GM21360 (cell line): ENCODE measurements around the gene ZNF282.
"Not testable (repeated sequence)": the region's sequence is repeated elsewhere in the genome, so short reads cannot be mapped to it uniquely, and the experiment has no call there.

Experiments used
- ATAC-seq: cut with Tn5 transposase; IDR thresholded peaks from one replicate; pipeline ENCODE4 v1.9.1; 2021; ENCODE audit warnings: mild to moderate bottlenecking, moderate library complexity; ENCODE audit not compliant: unreplicated experiment

The ZNF282 gene

DNA sequence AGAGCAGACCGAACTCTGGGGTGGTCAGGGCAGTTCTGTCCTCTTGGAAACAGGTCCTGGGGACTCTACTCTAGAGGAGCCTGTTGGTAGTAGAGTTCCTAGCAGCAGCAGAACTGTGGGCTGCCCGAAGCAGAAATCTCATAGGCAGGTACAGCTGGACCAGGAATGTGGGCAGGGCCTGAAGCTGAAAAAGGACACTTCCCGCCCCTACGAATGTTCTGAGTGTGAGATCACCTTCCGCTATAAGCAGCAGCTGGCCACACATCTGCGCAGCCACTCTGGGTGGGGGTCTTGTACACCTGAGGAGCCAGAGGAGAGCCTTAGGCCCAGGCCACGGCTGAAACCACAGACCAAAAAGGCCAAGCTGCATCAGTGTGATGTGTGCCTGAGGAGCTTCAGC is 58.3 kb downstream of the ZNF282 start:
- ATAC-seq = no peak

DNA sequence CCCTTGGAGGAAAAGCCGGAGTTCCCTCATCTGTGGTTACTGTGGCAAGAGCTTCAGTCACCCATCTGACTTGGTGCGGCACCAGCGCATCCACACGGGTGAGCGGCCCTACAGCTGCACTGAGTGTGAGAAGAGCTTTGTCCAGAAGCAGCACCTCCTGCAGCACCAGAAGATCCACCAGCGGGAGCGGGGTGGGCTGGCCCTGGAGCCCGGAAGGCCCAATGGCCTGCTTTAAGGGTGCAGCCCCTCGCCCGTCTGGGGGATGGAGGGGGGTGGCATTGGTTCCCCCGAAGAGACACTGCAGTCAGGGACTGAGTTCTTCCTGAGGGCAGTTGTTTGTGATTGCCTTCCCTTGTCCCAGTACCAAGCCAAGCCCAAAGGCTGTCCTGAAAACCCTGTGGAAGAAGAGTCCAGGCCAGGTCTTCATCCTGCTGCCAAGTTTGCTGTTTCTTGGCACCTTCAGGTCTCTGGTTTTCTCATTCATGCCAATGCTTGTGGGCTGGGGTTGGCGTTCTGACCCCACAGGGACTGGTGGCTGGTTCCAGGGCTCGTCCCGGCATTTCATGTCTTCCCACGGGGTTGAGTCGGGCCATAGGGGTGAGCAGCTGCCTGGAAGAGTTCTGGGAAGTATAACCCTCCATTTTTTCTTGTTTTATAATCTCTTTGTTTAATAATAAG is 59.0 kb downstream of the ZNF282 start:
- no peak for ATAC-seq

- no peak for ATAC-seq
These were observed 59.8 kb downstream of the ZNF282 start for GRCh38 chr7:149255174-149255573.

DNA sequence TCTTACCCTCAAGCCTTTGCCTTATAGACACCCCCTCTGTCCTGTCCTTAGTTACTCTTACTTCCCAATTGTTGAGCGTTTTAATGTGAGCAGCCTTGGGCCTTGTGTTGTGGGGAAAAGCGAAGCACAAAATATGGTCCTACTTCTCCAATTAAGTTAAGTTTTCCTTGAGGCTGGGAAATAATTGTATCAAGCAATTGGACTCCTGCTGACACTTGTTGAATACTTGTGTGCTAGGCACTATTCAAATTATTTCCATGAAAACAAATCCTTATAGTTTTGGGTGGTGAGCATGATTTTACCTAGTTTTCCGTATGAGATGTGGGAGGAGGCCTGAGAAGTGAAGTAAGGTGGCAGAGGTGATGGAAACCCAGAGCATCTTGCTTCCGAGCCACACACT is 61.2 kb downstream of the ZNF282 start:
- no peak for ATAC-seq

GRCh38 chr7:149257146-149257545 is 61.8 kb downstream of the ZNF282 start:
- ATAC-seq = no peak

DNA sequence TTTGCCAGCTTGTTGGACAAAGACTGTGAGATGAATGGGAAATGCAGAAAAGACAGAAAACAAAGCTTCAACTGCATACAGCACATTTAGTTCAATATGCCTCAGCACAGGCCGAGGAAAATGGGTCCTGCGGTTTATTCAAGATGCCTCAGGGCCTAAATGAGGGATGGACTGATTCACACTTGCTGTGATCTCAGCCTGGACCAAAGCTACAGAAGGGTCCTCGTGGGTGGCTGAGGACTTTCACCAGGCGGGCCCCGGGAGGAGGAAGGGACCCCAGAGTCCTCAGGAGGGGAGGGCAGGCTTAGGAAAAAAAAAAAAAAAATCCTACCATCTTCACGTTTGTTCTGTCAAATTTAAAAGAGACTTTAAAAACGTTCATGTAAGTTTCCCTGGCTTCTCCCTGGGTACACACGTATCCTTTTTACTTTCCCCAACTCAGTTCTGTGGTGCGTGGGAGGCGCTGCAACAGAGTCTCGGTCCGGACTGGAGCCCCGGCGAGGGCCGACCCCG is 66.0 kb downstream of the ZNF282 start:
- no peak for ATAC-seq

DNA sequence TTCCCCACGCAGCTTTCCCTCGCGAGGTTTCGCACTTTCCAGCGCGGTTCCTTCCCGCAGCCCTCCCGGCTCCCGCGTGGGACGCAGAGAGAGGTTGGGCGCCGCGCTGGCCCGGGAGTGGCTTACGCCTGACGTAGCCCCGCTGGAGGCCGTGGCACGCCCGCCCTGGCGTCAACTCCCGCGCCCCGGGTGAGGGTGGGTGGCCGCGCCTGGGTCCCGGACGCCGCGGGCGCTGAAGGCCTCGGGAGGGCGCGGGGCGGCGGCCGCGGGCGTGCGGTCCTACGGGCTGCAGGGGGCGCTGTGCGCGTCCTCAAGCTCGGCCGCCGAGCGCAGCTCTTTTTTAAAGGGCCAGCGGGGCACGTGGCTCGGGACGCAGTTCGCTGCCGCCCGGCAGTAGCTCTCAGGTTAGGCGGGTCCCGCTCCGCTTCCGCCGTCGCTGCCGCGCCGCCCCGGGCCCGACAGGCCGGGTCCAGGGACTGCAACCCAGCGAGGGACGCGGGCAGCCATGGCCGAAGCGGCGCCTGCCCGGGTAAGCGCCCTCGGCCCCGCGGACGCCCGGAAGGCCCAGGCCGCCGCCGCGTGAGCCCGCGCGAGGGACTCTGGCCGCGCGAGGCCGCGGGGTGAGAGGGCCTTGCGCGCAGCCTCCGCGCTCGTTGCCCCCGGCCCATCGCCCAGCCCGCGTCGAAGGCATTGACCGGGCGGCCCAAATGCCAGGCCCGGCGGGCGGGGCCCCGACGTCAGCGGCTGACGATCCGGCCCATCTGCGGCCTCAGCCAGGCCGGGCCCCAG is 66.7 kb downstream of the ZNF282 start, which contains the start of gene ZNF783:
ZNF783 (plus strand) TSS at position 368 of the 789 bp plus-strand sequence; CDS start at position 506, 138 bp downstream.
- peak; percentile 83 for ATAC-seq

GRCh38 chr7:149266451-149266850 is 71.1 kb downstream of the ZNF282 start:
- no peak for ATAC-seq

- ATAC-seq = no peak
These were observed 72.4 kb downstream of the ZNF282 start for GRCh38 chr7:149267733-149268132.

DNA sequence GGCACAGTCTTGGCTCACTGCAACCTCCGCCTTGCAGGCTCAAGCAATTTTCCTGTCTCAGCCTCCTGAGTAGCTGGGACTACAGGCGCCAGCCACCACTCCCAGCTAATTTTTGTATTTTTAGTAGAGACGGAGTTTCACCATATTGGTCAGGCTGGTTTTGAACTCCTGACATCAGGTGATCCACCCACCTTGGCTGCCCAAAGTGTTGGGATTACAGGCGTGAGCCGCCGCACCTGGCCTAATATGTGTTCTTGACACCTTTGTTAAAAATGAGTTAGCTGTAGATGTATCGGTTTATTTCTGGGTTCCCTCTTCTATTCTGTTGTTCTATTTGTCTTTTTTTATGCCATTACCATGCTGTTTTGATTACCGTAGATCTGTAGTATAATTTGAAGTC is 79.1 kb downstream of the ZNF282 start:
- ATAC-seq = not testable (repeated sequence)
